K562 (cell line): Measurements from ENCODE around the gene DPEP1. TPM values are rescaled to one million over a fixed set of nuclear protein-coding genes. Genes with fewer than 3 reads are reported as not detected.

Source experiments
- ATAC-seq: fragments of 200-7000 bp; cut with Tn5 transposase; 3 replicates; pipeline ENCODE4 v1.9.1; 2020; ENCODE audit warnings: moderate library complexity
- BruUV-seq: library from RNA; stranded (reverse); fragments of 400-500 nt; replicated peaks from 2 replicates; lab custom pipeline; 2021; lab: Mats Ljungman, UMichigan
- CTCF ChIA-PET: fragments of 300-600 bp; formaldehyde crosslinking; extraction: SDS; loops from one replicate; lab custom pipeline; 2021; ENCODE audit warnings: low intra/inter-chr PET ratio; lab: Yijun Ruan, JAX
- POLR2A ChIA-PET: fragments of 300-600, 350-650 bp; sonication (Branson Sonifier 250); formaldehyde crosslinking; extraction: SDS; loops from one replicate; lab custom pipeline; 2021; ENCODE audit warnings: antibody characterized with exemption, inconsistent platforms; lab: Yijun Ruan, JAX
- DNase-seq, 4 experiments: peaks; one replicate each; pipeline versions ENCODE4 v3.0.0 to v3.0.0-alpha.2; 2011 to 2018; ENCODE audit warnings: low spot score in 3 of 4, mixed read lengths in 3 of 4; ENCODE audit errors: extremely low read depth in 1 of 4
- FAIRE-seq: peaks from 2 replicates; lab custom pipeline; 2011; peaks lifted over from hg19 to GRCh38; lab: Jason Lieb, UNC
- H2AFZ ChIP-seq: 2 replicates; pipeline ENCODE4 v1.6.0; 2011; ENCODE audit warnings: low read depth, low read length, control low read depth, inconsistent platforms
- H3K27ac ChIP-seq: fragments of 200-600 bp; 3 replicates; pipeline ENCODE4 v1.8.0; 2011; ENCODE audit warnings: low read depth, mild to moderate bottlenecking, control low read depth, inconsistent platforms, low read length, moderate library complexity, mixed read lengths; ENCODE audit errors: extremely low read depth
- H3K27me3 ChIP-seq, 2 experiments: fragments of 300-600 bp in 1 of 2; 2 replicates in 1 of 2; 3 replicates in 1 of 2; pipeline versions ENCODE4 v1.6.0 to v1.8.0; 2011; ENCODE audit warnings: inconsistent platforms in 2 of 2, low read length in 2 of 2, mild to moderate bottlenecking in 1 of 2, mixed read lengths in 1 of 2, moderate library complexity in 1 of 2; ENCODE audit not compliant: control insufficient read depth in 2 of 2, insufficient read depth in 2 of 2
- H3K36me3 ChIP-seq: fragments of 300-600 bp; 3 replicates; pipeline ENCODE4 v1.8.0; 2011; ENCODE audit warnings: mild to moderate bottlenecking, low read length, inconsistent platforms; ENCODE audit not compliant: control insufficient read depth, insufficient read depth
- H3K4me1 ChIP-seq, 2 experiments: fragments of 200-600 bp in 1 of 2; replicated peaks in 1 of 2; 2 replicates in 1 of 2; 3 replicates in 1 of 2; pipeline versions ENCODE4 v1.5.1 to v1.8.0; 2011; ENCODE audit warnings: inconsistent platforms in 2 of 2, low read length in 2 of 2, mild to moderate bottlenecking in 1 of 2, mixed read lengths in 1 of 2, moderate library complexity in 1 of 2; ENCODE audit not compliant: control insufficient read depth in 2 of 2, insufficient read depth in 2 of 2
- H3K4me2 ChIP-seq: 2 replicates; pipeline ENCODE4 v1.6.1; 2011; ENCODE audit warnings: low read length, control low read depth, inconsistent platforms, mixed read lengths; ENCODE audit not compliant: insufficient read depth
- H3K4me3 ChIP-seq: fragments of 200-600 bp; sonication (generic), shearing (Covaris generic); 2 replicates; pipeline ENCODE4 v1.5.1; 2016; ENCODE audit warnings: control low read depth, inconsistent platforms
- H3K79me2 ChIP-seq: fragments of 200-600 bp; 3 replicates; pipeline ENCODE4 v1.8.0; 2011; ENCODE audit warnings: low read length, inconsistent platforms; ENCODE audit not compliant: control insufficient read depth, insufficient read depth
- H3K9ac ChIP-seq, 2 experiments: 2 replicates each; pipeline versions ENCODE4 v1.6.0 to v1.6.1; 2011; ENCODE audit warnings: low read depth in 2 of 2, low read length in 2 of 2, control low read depth in 1 of 2, inconsistent platforms in 1 of 2, mild to moderate bottlenecking in 1 of 2, mixed read lengths in 1 of 2; ENCODE audit not compliant: insufficient read depth in 1 of 2
- H3K9me1 ChIP-seq: one replicate; pipeline ENCODE4 v1.6.0; 2011; ENCODE audit warnings: inconsistent platforms, mild to moderate bottlenecking, low read length, moderate library complexity; ENCODE audit not compliant: control insufficient read depth, insufficient read depth
- H3K9me3 ChIP-seq: replicated peaks from 2 replicates; pipeline ENCODE4 v1.5.1; 2011; ENCODE audit warnings: low read depth, low read length, inconsistent platforms; ENCODE audit not compliant: control insufficient read depth, insufficient read depth
- H4K20me1 ChIP-seq: replicated peaks from 2 replicates; pipeline ENCODE4 v1.6.1; 2011; ENCODE audit warnings: low read length, inconsistent platforms, mixed read lengths; ENCODE audit not compliant: control insufficient read depth, insufficient read depth
- CBFA2T3 ChIP-seq: fragments of 450-650 bp; IDR thresholded peaks from 2 replicates; pipeline ENCODE4 v1.6.1; 2017
- CBX3 ChIP-seq, 2 experiments: IDR thresholded peaks; 1 replicate in 1 of 2; 2 replicates in 1 of 2; pipeline ENCODE4 v1.6.1; 2012; ENCODE audit warnings: inconsistent platforms in 2 of 2, low read length in 2 of 2, borderline replicate concordance in 1 of 2, control low read depth in 1 of 2
- EP400 ChIP-seq: fragments of 450-650 bp; IDR thresholded peaks from 2 replicates; pipeline ENCODE4 v1.6.1; 2017; ENCODE audit warnings: antibody characterized with exemption, mild to moderate bottlenecking, moderate library complexity
- ETV6 ChIP-seq, 3 experiments: fragments of 150-350 bp in 1 of 3; sonication (generic) in 1 of 3; formaldehyde crosslinking in 1 of 3; IDR thresholded peaks; 2 replicates each; pipeline versions ENCODE4 v1.6.1 to v1.8.0; 2014 to 2022; ENCODE audit warnings: borderline replicate concordance in 2 of 3, low read depth in 2 of 3, antibody characterized with exemption in 1 of 3, low read length in 1 of 3, mild to moderate bottlenecking in 1 of 3, missing genetic modification reagents in 1 of 3
- HOXB6 ChIP-seq: fragments of 250-450 bp; sonication (Bioruptor Pico); IDR thresholded peaks from 2 replicates; pipeline ENCODE4 v1.5.1; 2022; ENCODE audit warnings: mild to moderate bottlenecking, borderline replicate concordance
- IFI16 ChIP-seq: fragments of 250-450 bp; sonication (Bioruptor Pico); IDR thresholded peaks from 2 replicates; pipeline ENCODE4 v2.1.2; 2022; ENCODE audit warnings: mild to moderate bottlenecking, inconsistent platforms
- OTX1 ChIP-seq: fragments of 450-650 bp; formaldehyde crosslinking; IDR thresholded peaks from 2 replicates; pipeline ENCODE4 v1.4.0; 2022; ENCODE audit warnings: mild to moderate bottlenecking
- SMAD3 ChIP-seq: fragments of 450-650 bp; formaldehyde crosslinking; conservative IDR thresholded peaks from 2 replicates; pipeline ENCODE4 v1.4.0; 2020; ENCODE audit warnings: mild to moderate bottlenecking
- SMARCB1 ChIP-seq: IDR thresholded peaks from 2 replicates; pipeline ENCODE4 v1.6.1; 2011; ENCODE audit warnings: improper control_type of control experiment, low read depth; ENCODE audit not compliant: insufficient read length
- SUPT5H ChIP-seq: fragments of 450-650 bp; IDR thresholded peaks from 2 replicates; pipeline ENCODE4 v1.6.1; 2016
- ZNF174 ChIP-seq: fragments of 250-450 bp; sonication (Bioruptor Pico); IDR thresholded peaks from 2 replicates; pipeline ENCODE4 v1.4.0; 2020; ENCODE audit warnings: mild to moderate bottlenecking
- ZNF263 ChIP-seq: sonication (generic); formaldehyde crosslinking; IDR thresholded peaks from 2 replicates; pipeline ENCODE4 v1.8.0; 2022; ENCODE audit warnings: mild to moderate bottlenecking, missing genetic modification reagents, borderline replicate concordance
- ZNF766 ChIP-seq: fragments of 200-800 bp; sonication (Bioruptor generic); conservative IDR thresholded peaks from 2 replicates; pipeline ENCODE4 v1.6.1; 2016; ENCODE audit warnings: missing genetic modification characterization, missing compliant biosample characterization
- WGBS: fragments of 100-300 bp; shearing (Covaris generic); methylation state at CpG from one replicate; pipeline ENCODE4 v1.1.6; 2016; ENCODE audit warnings: low coverage, mixed read lengths; ENCODE audit not compliant: insufficient coverage; ENCODE audit errors: missing lambda C conversion rate; 5-methylcytosine and 5-hydroxymethylcytosine counted together
- in situ Hi-C: fragments of 300-500 bp; cut with MboI; formaldehyde crosslinking; loops from 4 replicates; pipeline ENCODE4 v1.15.0; 2018; ENCODE audit warnings: inconsistent platforms, mixed read lengths
- intact Hi-C: fragments of 100-400 bp; cut with micrococcal nuclease; formaldehyde crosslinking; loops from 2 replicates; pipeline ENCODE4 v1.14.2; 2022
- polyA plus RNA-seq, 8 experiments: library from polyadenylated mRNA; depleted of rRNA in 4 of 8; stranded (reverse) in 5 of 8; unstranded in 3 of 8; fragments of >200 nt; fragmentation: Nextera tagmentation in 2 of 8; fragmentation: Illumina TruSeq in 1 of 8; extraction: Ambion mirVana in 2 of 8; extraction: Trizol in 1 of 8; gene quantifications; 2 replicates each; pipeline versions ENCODE4 v1.2.1 to v1.2.3, GENCODE V29; 2011 to 2014; ENCODE audit warnings: inconsistent platforms in 1 of 8, missing spikeins in 1 of 8
- total RNA-seq, 7 experiments: library from RNA; depleted of rRNA in 6 of 7; stranded (reverse); fragments of >200 nt in 6 of 7; fragmentation: Illumina TruSeq in 2 of 7; extraction: Trizol in 2 of 7; gene quantifications; 2 replicates each; pipeline versions ENCODE4 v1.2.1 to v1.2.3, GENCODE V29; 2011 to 2021; ENCODE audit warnings: low replicate concordance in 1 of 7
- TF ChIP-seq, protein P1 (sequence below), 3 experiments: fragments of 200-800 bp in 1 of 3; sonication (Bioruptor generic) in 1 of 3; sonication (generic) in 1 of 3; formaldehyde crosslinking in 1 of 3; IDR thresholded peaks; 2 replicates each; pipeline versions ENCODE4 v1.6.1 to v1.8.0; 2016 to 2022; ENCODE audit warnings: mild to moderate bottlenecking in 2 of 3, missing compliant biosample characterization in 2 of 3, missing genetic modification characterization in 2 of 3, missing genetic modification reagents in 1 of 3
- TF ChIP-seq, protein P2 (sequence below): fragments of 450-650 bp; IDR thresholded peaks from one replicate; pipeline ENCODE4 v1.6.1; 2018; ENCODE audit warnings: mild to moderate bottlenecking, moderate library complexity; ENCODE audit not compliant: partially characterized antibody
- TF ChIP-seq, protein P3 (sequence below): fragments of 150-350 bp; conservative IDR thresholded peaks from 2 replicates; pipeline ENCODE4 v1.6.1; 2014; ENCODE audit warnings: low read length

DPEP1 gene
- total and polyA plus RNA-seq, 9 of the 15 experiments (the other 6 are each of a cell fraction or from before 2014, with no cell fraction given), result 0.14 to 0.31 (median 0.20) TPM; not detected in 6

DNA sequence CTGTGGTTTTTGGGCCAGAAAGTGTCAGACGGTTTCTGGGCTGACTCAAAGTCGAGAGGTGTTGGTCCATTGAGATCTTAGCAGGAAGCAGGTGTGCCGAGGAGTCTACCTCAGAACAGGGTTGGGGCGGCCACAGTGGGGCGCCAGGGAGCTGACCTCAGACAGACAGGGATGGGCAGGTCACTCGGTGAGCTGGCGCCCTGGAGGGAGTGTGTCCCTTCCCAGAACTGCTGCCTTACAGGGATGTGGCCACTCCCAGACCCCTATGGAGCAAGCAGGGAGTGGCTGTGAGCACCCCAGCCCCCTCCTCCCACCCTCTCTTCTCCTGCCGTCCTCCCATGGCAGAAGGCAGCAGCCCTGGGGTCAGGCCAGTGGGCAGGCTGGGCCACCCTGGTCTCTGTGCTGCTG, 14.0 kb upstream of the DPEP1 start:
- 6% methylated on average over 8 of the region's 8 CpGs for WGBS
- ChIA-PET POLR2A (interaction anchor here (1.0 to 2.1 kb wide), 3 partner anchors 10 to 58 kb away, joined by 3 to 5 read pairs (median 4); partner anchors contain the start of genes CHMP1A and SPATA33), CTCF (interaction anchor here (0.6 kb wide), 1 partner anchor 43 kb away, joined by 3 read pairs; no protein-coding TSS in a partner anchor)
- H3K4me1 ChIP-seq, result peaks cover 0 to 62% of the 10 kb centered on the region in 2 experiments; a peak in 3 of 5 replicates
- BruUV-seq, result no TSS peak
- H3K9me3 ChIP-seq, result no peaks in the 10 kb centered on the region
- H3K4me2 ChIP-seq, result no peak overlapping the region
- no peak overlapping the region for H3K27ac ChIP-seq
- in situ Hi-C loops, result loop anchor here (10.0 kb wide), 1 partner anchor 265 kb away; no protein-coding TSS in a partner anchor
- ATAC-seq, result peak; percentile 91
- no peak overlapping the region for H2AFZ ChIP-seq
- FAIRE-seq, result peak; percentile 91
- 0 out of 2 replicates have a peak, but pooled peaks cover 5% of the 10 kb centered on the region for H4K20me1 ChIP-seq
- H3K27me3 ChIP-seq, result no peaks in the 10 kb centered on the region
- no peak overlapping the region for H3K4me3 ChIP-seq
- peak overlapping the region in 1 of 2 experiments; percentile 67; a peak in 1 of 4 replicates for H3K9ac ChIP-seq
- intact Hi-C loops, result no loop called here
- no peaks in the 10 kb centered on the region for H3K79me2 ChIP-seq
- peak; percentile 67 to 81 (median 78) for DNase-seq
- no peaks in the 10 kb centered on the region for H3K9me1 ChIP-seq
- H3K36me3 ChIP-seq, result peaks cover 12% of the 10 kb centered on the region; the same call in 2 of the 3 replicates
- TF ChIP-seq SMARCB1 (no peak), SUPT5H (no peak), CBFA2T3 (no peak), ZNF766 (CRISPR knock-in tag) (no peak), ETV6 (IDR thresholded peaks at IDR 0.05; ENCODE audit: borderline replicate concordance in 1 of 2, low read depth in 2 of 2, low read length in 1 of 2) (no peak), ETV6 (CRISPR knock-in tag; IDR thresholded peaks at IDR 0.05; ENCODE audit: borderline replicate concordance) (no peak), SMAD3 (CRISPR knock-in tag) (no peak), EP400 (no peak), ZNF174 (CRISPR knock-in tag) (no peak), CBX3 (IDR thresholded peaks at IDR 0.05; ENCODE audit: borderline replicate concordance in 1 of 2, low read length in 2 of 2) (no peak), ZNF263 (peak; percentile 29; the same call in 1 of the 2 replicates), IFI16 (CRISPR knock-in tag) (no peak), OTX1 (CRISPR knock-in tag) (no peak), HOXB6 (CRISPR knock-in tag) (no peak)
- TF ChIP-seq, protein P1, sequence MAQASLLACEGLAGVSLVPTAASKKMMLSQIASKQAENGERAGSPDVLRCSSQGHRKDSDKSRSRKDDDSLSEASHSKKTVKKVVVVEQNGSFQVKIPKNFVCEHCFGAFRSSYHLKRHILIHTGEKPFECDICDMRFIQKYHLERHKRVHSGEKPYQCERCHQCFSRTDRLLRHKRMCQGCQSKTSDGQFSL (CRISPR knock-in tag; IDR thresholded peaks at IDR 0.05), result no peak
- TF ChIP-seq, protein P1 (tag; IDR thresholded peaks at IDR 0.05), result no peak
- TF ChIP-seq, protein P2, sequence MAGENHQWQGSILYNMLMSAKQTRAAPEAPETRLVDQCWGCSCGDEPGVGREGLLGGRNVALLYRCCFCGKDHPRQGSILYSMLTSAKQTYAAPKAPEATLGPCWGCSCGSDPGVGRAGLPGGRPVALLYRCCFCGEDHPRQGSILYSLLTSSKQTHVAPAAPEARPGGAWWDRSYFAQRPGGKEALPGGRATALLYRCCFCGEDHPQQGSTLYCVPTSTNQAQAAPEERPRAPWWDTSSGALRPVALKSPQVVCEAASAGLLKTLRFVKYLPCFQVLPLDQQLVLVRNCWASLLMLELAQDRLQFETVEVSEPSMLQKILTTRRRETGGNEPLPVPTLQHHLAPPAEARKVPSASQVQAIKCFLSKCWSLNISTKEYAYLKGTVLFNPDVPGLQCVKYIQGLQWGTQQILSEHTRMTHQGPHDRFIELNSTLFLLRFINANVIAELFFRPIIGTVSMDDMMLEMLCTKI, result no peak
- TF ChIP-seq, protein P3, sequence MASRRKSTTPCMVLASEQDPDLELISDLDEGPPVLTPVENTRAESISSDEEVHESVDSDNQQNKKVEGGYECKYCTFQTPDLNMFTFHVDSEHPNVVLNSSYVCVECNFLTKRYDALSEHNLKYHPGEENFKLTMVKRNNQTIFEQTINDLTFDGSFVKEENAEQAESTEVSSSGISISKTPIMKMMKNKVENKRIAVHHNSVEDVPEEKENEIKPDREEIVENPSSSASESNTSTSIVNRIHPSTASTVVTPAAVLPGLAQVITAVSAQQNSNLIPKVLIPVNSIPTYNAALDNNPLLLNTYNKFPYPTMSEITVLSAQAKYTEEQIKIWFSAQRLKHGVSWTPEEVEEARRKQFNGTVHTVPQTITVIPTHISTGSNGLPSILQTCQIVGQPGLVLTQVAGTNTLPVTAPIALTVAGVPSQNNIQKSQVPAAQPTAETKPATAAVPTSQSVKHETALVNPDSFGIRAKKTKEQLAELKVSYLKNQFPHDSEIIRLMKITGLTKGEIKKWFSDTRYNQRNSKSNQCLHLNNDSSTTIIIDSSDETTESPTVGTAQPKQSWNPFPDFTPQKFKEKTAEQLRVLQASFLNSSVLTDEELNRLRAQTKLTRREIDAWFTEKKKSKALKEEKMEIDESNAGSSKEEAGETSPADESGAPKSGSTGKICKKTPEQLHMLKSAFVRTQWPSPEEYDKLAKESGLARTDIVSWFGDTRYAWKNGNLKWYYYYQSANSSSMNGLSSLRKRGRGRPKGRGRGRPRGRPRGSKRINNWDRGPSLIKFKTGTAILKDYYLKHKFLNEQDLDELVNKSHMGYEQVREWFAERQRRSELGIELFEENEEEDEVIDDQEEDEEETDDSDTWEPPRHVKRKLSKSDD, result no peak
